ENCODE data around the gene MEG3.

- TF ChIP-seq, protein P1, sequence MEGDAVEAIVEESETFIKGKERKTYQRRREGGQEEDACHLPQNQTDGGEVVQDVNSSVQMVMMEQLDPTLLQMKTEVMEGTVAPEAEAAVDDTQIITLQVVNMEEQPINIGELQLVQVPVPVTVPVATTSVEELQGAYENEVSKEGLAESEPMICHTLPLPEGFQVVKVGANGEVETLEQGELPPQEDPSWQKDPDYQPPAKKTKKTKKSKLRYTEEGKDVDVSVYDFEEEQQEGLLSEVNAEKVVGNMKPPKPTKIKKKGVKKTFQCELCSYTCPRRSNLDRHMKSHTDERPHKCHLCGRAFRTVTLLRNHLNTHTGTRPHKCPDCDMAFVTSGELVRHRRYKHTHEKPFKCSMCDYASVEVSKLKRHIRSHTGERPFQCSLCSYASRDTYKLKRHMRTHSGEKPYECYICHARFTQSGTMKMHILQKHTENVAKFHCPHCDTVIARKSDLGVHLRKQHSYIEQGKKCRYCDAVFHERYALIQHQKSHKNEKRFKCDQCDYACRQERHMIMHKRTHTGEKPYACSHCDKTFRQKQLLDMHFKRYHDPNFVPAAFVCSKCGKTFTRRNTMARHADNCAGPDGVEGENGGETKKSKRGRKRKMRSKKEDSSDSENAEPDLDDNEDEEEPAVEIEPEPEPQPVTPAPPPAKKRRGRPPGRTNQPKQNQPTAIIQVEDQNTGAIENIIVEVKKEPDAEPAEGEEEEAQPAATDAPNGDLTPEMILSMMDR (conservative IDR thresholded peaks at IDR 0.05), result no peak
- no peak for TF ChIP-seq EZH2 (IDR thresholded peaks at IDR 0.05; ENCODE audit: low read depth)
These were observed 23.7 kb upstream of the MEG3 start for GRCh38 chr14:100802179-100802578.

Measured in PC-9 (cell line).